IMR-90 (cell line): ENCODE measurements around the gene SLC8A1. TPM values are rescaled to one million over a fixed set of nuclear protein-coding genes. Genes with fewer than 3 reads are reported as not detected.

Experiments used
- ATAC-seq: fragments of 200-7000 bp; cut with Tn5 transposase; 2 replicates; pipeline ENCODE4 v1.9.1; 2020; ENCODE audit warnings: low read depth, mild to moderate bottlenecking, moderate library complexity
- BruUV-seq: library from RNA; stranded (reverse); fragments of 400-500 nt; replicated peaks from 2 replicates; lab custom pipeline; 2021; lab: Mats Ljungman, UMichigan
- CTCF ChIA-PET: fragments of 300-600 bp; formaldehyde crosslinking; extraction: SDS; loops from one replicate; lab custom pipeline; 2021; ENCODE audit warnings: antibody characterized with exemption; lab: Yijun Ruan, JAX
- POLR2A ChIA-PET: fragments of 300-600 bp; sonication (Branson Sonifier 250); formaldehyde crosslinking; loops from one replicate; lab custom pipeline; 2022; ENCODE audit warnings: antibody characterized with exemption; ENCODE audit not compliant: unreplicated experiment; lab: Charles Lee
- DNase-seq: peaks from one replicate; pipeline ENCODE4 v3.0.0; 2013
- H2AFZ ChIP-seq: replicated peaks from 2 replicates; pipeline ENCODE3; 2013; ENCODE audit warnings: low read length, mild to moderate bottlenecking; ENCODE audit not compliant: poor library complexity
- H2AK5ac ChIP-seq: 2 replicates; pipeline ENCODE4 v1.6.1; 2013; ENCODE audit warnings: low read depth, low read length, inconsistent platforms
- H2AK9ac ChIP-seq: replicated peaks from 2 replicates; pipeline ENCODE3; 2013; ENCODE audit warnings: mild to moderate bottlenecking, low read depth, low read length, moderate library complexity; ENCODE audit not compliant: poor library complexity
- H2BK120ac ChIP-seq: 2 replicates; pipeline ENCODE4 v1.6.1; 2013; ENCODE audit warnings: low read depth, low read length, inconsistent platforms
- H2BK15ac ChIP-seq: 3 replicates; pipeline ENCODE4 v1.6.1; 2013; ENCODE audit warnings: low read depth, low read length, inconsistent platforms
- H2BK20ac ChIP-seq: 2 replicates; pipeline ENCODE4 v1.6.1; 2013; ENCODE audit warnings: low read depth, mild to moderate bottlenecking, inconsistent platforms, low read length, moderate library complexity
- H2BK5ac ChIP-seq: 2 replicates; pipeline ENCODE4 v1.6.1; 2013; ENCODE audit warnings: mild to moderate bottlenecking, low read depth, low read length, inconsistent platforms; ENCODE audit not compliant: poor library complexity, severe bottlenecking
- H3K14ac ChIP-seq: replicated peaks from 2 replicates; pipeline ENCODE4 v1.6.1; 2013; ENCODE audit warnings: low read depth, low read length, inconsistent platforms
- H3K18ac ChIP-seq: 2 replicates; pipeline ENCODE4 v1.6.1; 2013; ENCODE audit warnings: low read depth, low read length, control low read depth
- H3K23ac ChIP-seq: 2 replicates; pipeline ENCODE4 v1.6.1; 2013; ENCODE audit warnings: low read depth, low read length, inconsistent platforms
- H3K27ac ChIP-seq: 2 replicates; pipeline ENCODE4 v1.5.1; 2013; ENCODE audit warnings: mild to moderate bottlenecking, control low read depth, low read length; ENCODE audit not compliant: insufficient read depth
- H3K27me3 ChIP-seq: 2 replicates; pipeline ENCODE4 v1.6.1; 2013; ENCODE audit warnings: low read length; ENCODE audit not compliant: control insufficient read depth, insufficient read depth
- H3K36me3 ChIP-seq: 2 replicates; pipeline ENCODE4 v1.6.1; 2013; ENCODE audit warnings: low read length, mixed read lengths; ENCODE audit not compliant: control insufficient read depth, insufficient read depth
- H3K4ac ChIP-seq: 2 replicates; pipeline ENCODE4 v1.6.1; 2013; ENCODE audit warnings: low read depth, low read length, inconsistent platforms
- H3K4me1 ChIP-seq: 2 replicates; pipeline ENCODE4 v1.6.1; 2013; ENCODE audit warnings: low read length, mixed read lengths; ENCODE audit not compliant: control insufficient read depth, insufficient read depth
- H3K4me2 ChIP-seq: 2 replicates; pipeline ENCODE4 v1.6.1; 2013; ENCODE audit warnings: low read depth, mild to moderate bottlenecking, control low read depth, low read length, moderate library complexity
- H3K4me3 ChIP-seq: 2 replicates; pipeline ENCODE4 v1.5.1; 2013; ENCODE audit warnings: low read depth, mild to moderate bottlenecking, control low read depth, low read length, moderate library complexity; ENCODE audit not compliant: insufficient read depth
- H3K56ac ChIP-seq: 2 replicates; pipeline ENCODE4 v1.6.1; 2013; ENCODE audit warnings: low read length, inconsistent platforms; ENCODE audit not compliant: insufficient read depth; ENCODE audit errors: extremely low read depth
- H3K79me1 ChIP-seq, 2 experiments: 2 replicates each; pipeline ENCODE4 v1.6.1; 2013; ENCODE audit warnings: low read length in 2 of 2, inconsistent platforms in 1 of 2, low read depth in 1 of 2
- H3K9ac ChIP-seq: 2 replicates; pipeline ENCODE4 v1.6.1; 2013; ENCODE audit warnings: low read depth, low read length, control low read depth
- H3K9me1 ChIP-seq: 2 replicates; pipeline ENCODE4 v1.6.1; 2013; ENCODE audit warnings: low read length, inconsistent platforms; ENCODE audit not compliant: insufficient read depth
- H3K9me3 ChIP-seq: 2 replicates; pipeline ENCODE4 v1.6.1; 2013; ENCODE audit warnings: low read length; ENCODE audit not compliant: control insufficient read depth, insufficient read depth
- H4K20me1 ChIP-seq: 2 replicates; pipeline ENCODE4 v1.6.1; 2013; ENCODE audit warnings: low read length, inconsistent platforms; ENCODE audit not compliant: insufficient read depth
- H4K5ac ChIP-seq: 2 replicates; pipeline ENCODE4 v1.6.1; 2013; ENCODE audit warnings: mild to moderate bottlenecking, low read depth, low read length, control low read depth
- H4K8ac ChIP-seq, 2 experiments: 2 replicates each; pipeline ENCODE4 v1.6.1; 2013; ENCODE audit warnings: low read depth in 2 of 2, low read length in 2 of 2, control low read depth in 1 of 2, inconsistent platforms in 1 of 2
- H4K91ac ChIP-seq: 2 replicates; pipeline ENCODE4 v1.6.1; 2013; ENCODE audit warnings: low read depth, low read length, inconsistent platforms; ENCODE audit not compliant: insufficient read depth
- CHD1 ChIP-seq: IDR thresholded peaks from 2 replicates; pipeline ENCODE4 v1.6.1; 2012; ENCODE audit warnings: low read depth, low read length, improper control_type of control experiment
- ELK1 ChIP-seq: fragments of 150-350 bp; IDR thresholded peaks from 2 replicates; pipeline ENCODE4 v1.6.1; 2016; ENCODE audit warnings: low read depth, mild to moderate bottlenecking, low read length, moderate library complexity, borderline replicate concordance
- MXI1 ChIP-seq: IDR thresholded peaks from 2 replicates; pipeline ENCODE4 v1.6.1; 2012; ENCODE audit warnings: low read depth, mild to moderate bottlenecking, low read length, moderate library complexity, borderline replicate concordance
- NFE2L2 ChIP-seq: fragments of 150-350 bp; IDR thresholded peaks from 2 replicates; pipeline ENCODE4 v1.6.1; 2016; ENCODE audit warnings: low read depth, mild to moderate bottlenecking, low read length
- POLR2A ChIP-seq: IDR thresholded peaks from 2 replicates; pipeline ENCODE4 v1.6.1; 2012; ENCODE audit warnings: mild to moderate bottlenecking, low read depth, low read length
- RAD21 ChIP-seq: IDR thresholded peaks from 2 replicates; pipeline ENCODE4 v1.6.1; 2012; ENCODE audit warnings: low read length, improper control_type of control experiment
- RFX5 ChIP-seq: IDR thresholded peaks from 2 replicates; pipeline ENCODE4 v1.8.0; 2012; ENCODE audit warnings: low read depth, mild to moderate bottlenecking, low read length, moderate library complexity
- USF2 ChIP-seq: fragments of 150-350 bp; IDR thresholded peaks from 2 replicates; pipeline ENCODE4 v1.6.1; 2017; ENCODE audit warnings: mild to moderate bottlenecking, antibody characterized with exemption, low read length, low read depth
- WGBS, 2 experiments: methylation state at CpG; one replicate each; pipeline versions ENCODE4 v1.1.5 to v1.1.7; 2013; ENCODE audit warnings: missing lambda C conversion rate in 2 of 2; ENCODE audit not compliant: insufficient read length in 1 of 2; ENCODE audit errors: extremely low coverage in 2 of 2; 5-methylcytosine and 5-hydroxymethylcytosine counted together
- dilution Hi-C: fragments of 300-500 bp; cut with HindIII; formaldehyde crosslinking; loops from one replicate; pipeline ENCODE4 v1.14.3; 2018; ENCODE audit warnings: low sequenced_read_pairs; ENCODE audit not compliant: unreplicated experiment
- in situ Hi-C: fragments of 300-500 bp; cut with MboI; formaldehyde crosslinking; loops from 3 replicates; pipeline ENCODE4 v1.14.3; 2019; ENCODE audit warnings: low sequenced_read_pairs, inconsistent platforms, mixed read lengths
- intact Hi-C: fragments of 100-400 bp; cut with micrococcal nuclease; formaldehyde crosslinking; loops from 2 replicates; pipeline ENCODE4 v1.10.0; 2022
- polyA plus RNA-seq, 3 experiments: library from polyadenylated mRNA; depleted of rRNA; stranded (reverse); fragments of >200 nt; gene quantifications; 2 replicates each; pipeline ENCODE4 v1.2.3, GENCODE V29; 2012; ENCODE audit warnings: low replicate concordance in 1 of 3
- total RNA-seq: library from RNA; depleted of rRNA; stranded (reverse); fragments of >200 nt; gene quantifications from 2 replicates; pipeline ENCODE4 v1.2.3, GENCODE V29; 2012

The SLC8A1 gene
- total and polyA plus RNA-seq, 2 of the 4 experiments (the other 2 are of a cell fraction): 7.7 to 57.0 TPM

GRCh38 chr2:40396124-40396523, 55.8 kb downstream of the SLC8A1 start:
- no peak overlapping the region for H2AFZ ChIP-seq
- H4K5ac ChIP-seq: no peak overlapping the region
- in situ Hi-C loops (no loop called here), intact Hi-C loops (no loop called here), dilution Hi-C loops (no loop called here)
- no CpG with 5 or more reads among the region's 2 CpGs for WGBS, 2 experiments
- no peak overlapping the region for H2BK15ac ChIP-seq
- BruUV-seq: no TSS peak
- no peak overlapping the region for H3K9ac ChIP-seq
- H3K4me2 ChIP-seq: no peak overlapping the region
- DNase-seq (no peak), ATAC-seq (no peak)
- H2BK120ac ChIP-seq: no peak overlapping the region
- no peak overlapping the region for H3K4me3 ChIP-seq
- H3K23ac ChIP-seq: no peak overlapping the region
- no peak overlapping the region for H2BK5ac ChIP-seq
- peaks cover 22 to 51% of the 10 kb centered on the region in 2 experiments for H3K79me1 ChIP-seq
- no peak overlapping the region for H3K18ac ChIP-seq
- H3K4me1 ChIP-seq: peaks cover 11% of the 10 kb centered on the region
- H3K9me3 ChIP-seq: no peaks in the 10 kb centered on the region
- no peak overlapping the region for H4K91ac ChIP-seq
- H4K8ac ChIP-seq: no peak overlapping the region
- ChIA-PET POLR2A (no interaction called here), CTCF (no interaction called here)
- no peak overlapping the region for H2BK20ac ChIP-seq
- H3K27ac ChIP-seq: no peak overlapping the region
- H3K27me3 ChIP-seq: no peaks in the 10 kb centered on the region
- no peaks in the 10 kb centered on the region for H4K20me1 ChIP-seq
- no peak for TF ChIP-seq POLR2A
- no peak for TF ChIP-seq ELK1
- TF ChIP-seq NFE2L2: no peak
- TF ChIP-seq RAD21: no peak
- no peak for TF ChIP-seq USF2
- TF ChIP-seq RFX5: no peak
- no peak for TF ChIP-seq MXI1
- no peak for TF ChIP-seq CHD1
- no peak overlapping the region for H2AK5ac ChIP-seq
- H3K56ac ChIP-seq: no peak overlapping the region
- no peak overlapping the region for H2AK9ac ChIP-seq
- H3K4ac ChIP-seq: no peak overlapping the region
- H3K36me3 ChIP-seq: no peaks in the 10 kb centered on the region
- H3K9me1 ChIP-seq: no peaks in the 10 kb centered on the region
- H3K14ac ChIP-seq: 0 out of 2 replicates have a peak overlapping the region, but pooled peaks have one; percentile 65
